ENCODE results near the gene OPRM1.
"Not testable (repeated sequence)": the region's sequence is repeated elsewhere in the genome, so short reads cannot be mapped to it uniquely, and the experiment has no call there.

The OPRM1 gene

GRCh38 chr6:154143753-154144152 lies 104.7 kb downstream of the OPRM1 start:
- DNase-seq (ENCODE audit: low spot score) = no peak

DNA sequence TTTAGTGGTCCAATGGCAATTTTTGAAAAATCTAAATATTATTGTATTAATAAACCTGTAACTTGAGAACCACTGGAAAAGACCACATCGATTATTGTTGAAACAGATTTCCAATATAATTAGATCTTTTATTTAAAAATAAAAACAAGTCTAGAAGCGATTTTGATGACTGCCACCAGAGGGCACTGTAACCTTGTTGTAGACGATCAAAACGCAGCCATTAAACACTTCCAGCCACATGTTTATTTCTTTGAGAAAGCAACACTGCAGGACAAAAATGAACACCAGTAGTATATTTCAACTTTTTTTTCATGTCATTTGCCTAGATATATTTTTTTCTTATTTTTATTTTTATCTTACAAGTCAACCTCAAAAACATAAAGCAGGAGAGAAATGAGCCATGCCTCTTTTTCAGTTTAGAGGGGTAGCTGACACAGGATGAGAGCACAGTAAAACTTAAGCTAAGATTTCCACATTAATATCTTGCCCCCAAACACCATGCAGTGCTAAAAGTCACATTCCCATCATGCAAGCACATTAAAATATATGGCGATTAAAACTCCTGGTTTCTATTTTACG lies 115.4 kb downstream of the OPRM1 start:
- DNase-seq (ENCODE audit: low spot score) = peak; percentile 48

DNA sequence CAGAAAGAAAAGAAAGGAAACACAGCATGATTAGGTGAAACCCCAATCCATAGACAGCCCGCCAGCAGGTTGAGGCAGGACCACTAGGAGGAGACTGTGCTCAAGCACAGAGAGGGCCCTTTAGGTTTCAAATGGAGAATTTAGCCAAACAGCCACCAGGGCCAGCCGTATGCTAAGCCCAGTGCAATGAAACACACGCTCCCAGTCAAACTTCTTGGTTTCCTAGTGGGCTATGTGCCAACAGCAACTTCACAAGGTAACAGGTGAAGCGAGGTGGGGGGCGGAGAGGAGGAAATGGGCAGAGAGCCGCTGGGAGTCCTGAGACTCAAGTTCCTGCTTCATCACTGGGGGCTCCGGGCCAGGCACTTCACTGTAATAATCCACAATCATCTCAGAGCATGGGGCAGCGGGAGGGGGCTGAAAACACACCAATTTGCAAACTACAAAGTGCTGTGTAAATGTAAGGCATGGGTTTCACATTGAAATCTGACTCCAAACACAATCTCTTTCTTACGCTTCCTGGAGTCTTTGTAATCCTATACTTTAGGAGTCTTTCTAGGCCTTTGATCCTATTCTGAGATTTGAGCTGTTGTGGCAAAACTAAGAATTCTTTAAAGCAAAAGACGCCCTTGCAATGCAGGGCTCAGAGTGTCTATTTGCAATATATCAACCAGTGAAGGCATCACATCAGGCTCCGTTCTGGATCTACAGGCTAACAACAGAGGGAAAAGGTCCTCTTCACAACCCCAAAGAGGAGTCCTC lies 117.3 kb downstream of the OPRM1 start:
- peak; percentile 58 for DNase-seq (ENCODE audit: low spot score)

GRCh38 chr6:154157082-154157481 lies 118.0 kb downstream of the OPRM1 start:
- no peak for DNase-seq (ENCODE audit: low spot score)

GRCh38 chr6:154157706-154158105 lies 118.7 kb downstream of the OPRM1 start:
- DNase-seq (ENCODE audit: low spot score) = no peak

- no peak for DNase-seq (ENCODE audit: low spot score)
Observed at GRCh38 chr6:154159126-154159525, 120.1 kb downstream of the OPRM1 start.

DNA sequence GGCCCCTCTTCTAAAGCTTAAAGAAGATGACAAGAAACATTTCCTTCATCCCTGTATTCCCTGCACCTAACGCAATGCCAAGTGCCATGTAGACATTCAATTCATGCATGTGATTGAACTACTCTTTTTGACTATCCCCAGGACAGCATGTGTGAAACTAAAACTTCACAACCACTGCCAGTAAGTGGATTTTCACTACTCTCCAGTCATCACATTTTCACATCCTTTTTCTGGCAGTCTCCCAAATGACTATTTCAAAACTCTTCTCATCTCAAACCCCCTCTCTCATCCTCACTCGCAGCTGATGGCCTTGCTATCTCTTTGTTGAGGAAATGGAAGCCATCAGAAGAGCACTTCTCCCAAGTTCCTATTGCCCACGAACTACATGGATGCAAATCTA lies 122.6 kb downstream of the OPRM1 start:
- no peak for DNase-seq (ENCODE audit: low spot score)

DNA sequence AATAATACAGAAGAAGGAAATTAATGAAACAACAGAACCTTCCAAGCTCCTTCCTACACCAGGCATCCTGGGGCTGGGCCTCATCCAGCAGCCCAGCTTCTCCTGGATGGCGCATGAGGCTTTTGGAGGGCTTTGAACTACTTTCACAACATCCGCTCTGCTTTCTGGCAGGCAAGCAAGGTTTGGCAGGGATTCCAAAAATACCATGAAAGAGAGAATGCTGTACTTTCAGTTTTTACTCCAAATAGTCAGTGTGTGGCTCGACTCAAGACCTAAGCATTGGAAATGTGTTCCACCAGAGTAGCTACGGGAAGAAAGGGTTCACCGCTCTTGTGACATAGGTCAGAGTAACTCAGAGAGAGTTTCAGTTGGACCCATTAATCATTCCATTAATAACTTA lies 125.4 kb downstream of the OPRM1 start:
- DNase-seq (ENCODE audit: low spot score) = no peak

DNA sequence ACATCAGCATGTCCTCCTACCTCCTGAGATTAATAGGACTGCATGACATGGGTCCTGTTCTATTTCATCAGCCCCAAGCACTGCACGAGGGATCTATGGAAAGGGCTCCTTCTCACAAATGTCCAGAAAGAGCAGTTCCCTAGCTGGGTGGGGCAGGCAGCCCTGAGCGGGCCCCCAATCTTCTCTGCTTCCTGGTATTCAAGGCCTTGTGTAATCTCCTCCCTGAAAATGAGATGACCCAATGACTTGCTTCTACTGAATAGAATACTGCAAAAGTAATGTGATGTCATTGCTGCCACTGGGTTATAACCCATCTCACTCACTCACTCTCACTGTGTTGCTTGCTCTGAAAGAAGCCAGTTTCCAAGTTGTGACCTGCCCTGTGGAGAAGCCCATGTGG lies 126.4 kb downstream of the OPRM1 start:
- no peak for DNase-seq (ENCODE audit: low spot score)

GRCh38 chr6:154166140-154166539 lies 127.1 kb downstream of the OPRM1 start:
- no peak for DNase-seq (ENCODE audit: low spot score)

DNA sequence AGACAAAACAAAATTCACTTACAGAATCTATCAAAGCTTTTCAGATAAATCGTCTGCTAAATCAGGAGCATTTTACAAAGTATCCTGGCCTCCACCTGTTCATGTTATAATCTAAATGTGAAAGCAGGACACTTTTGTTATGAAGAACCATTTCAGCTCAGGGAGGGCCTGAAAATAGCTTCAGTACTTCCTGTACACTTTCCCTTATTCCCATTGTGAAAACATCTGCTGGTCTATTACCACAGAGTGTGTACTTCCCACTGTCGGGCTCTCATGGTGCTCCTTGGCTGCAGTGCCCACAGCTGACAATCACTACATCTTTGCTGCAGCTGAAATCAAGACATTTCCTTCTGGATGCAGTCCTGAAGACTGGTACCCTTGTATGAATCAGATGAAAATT lies 128.1 kb downstream of the OPRM1 start:
- DNase-seq (ENCODE audit: low spot score) = no peak

DNA sequence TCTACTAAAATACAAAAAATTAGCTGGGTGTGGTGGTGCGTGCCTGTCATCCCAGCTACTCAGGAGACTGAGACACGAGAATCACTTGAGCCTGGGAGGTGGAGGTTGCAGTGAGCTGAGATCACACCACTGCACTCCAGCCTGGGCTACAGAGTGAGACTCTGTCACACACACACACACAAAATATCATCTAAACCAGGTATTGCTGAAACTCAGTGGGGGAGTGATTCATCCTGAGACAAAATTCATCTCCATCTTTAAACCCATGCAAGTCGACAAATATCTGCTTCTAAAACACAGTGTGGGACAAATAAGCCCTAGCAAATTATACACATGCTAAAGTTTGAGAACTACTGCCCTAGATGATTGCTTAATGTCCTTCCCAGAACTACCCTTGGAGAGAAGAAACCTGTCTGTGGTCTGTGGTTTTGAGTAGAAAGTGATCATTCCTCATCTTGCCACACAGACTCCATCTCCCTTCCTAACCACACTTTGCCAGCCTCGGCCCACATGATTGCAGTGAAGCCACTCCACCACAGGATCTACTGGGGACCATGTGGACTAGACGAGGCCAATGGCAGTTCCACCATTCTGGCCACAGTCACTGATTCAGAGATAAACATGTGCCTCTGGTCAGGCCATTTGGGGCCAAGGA lies 130.3 kb downstream of the OPRM1 start:
- DNase-seq (ENCODE audit: low spot score) = no peak

DNA sequence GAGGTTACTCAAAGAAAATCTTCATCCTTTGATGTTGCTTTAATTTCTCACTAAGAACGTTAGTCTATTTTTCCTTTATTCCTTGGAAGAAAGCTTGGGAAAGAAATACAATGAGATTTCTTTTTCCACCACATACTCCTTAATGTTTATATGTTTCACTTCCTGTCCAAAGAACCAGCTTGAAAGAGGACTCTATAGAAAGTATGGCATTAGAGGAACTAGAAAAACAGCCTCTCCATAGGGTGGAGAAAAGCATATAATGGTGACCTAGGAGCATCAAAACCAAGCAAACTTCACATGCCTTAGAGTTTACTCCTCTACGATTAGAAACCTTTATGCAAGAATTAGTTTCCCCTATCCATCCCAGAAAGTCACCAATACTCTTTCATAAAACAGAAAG lies 131.1 kb downstream of the OPRM1 start:
- no peak for DNase-seq (ENCODE audit: low spot score)

- DNase-seq (ENCODE audit: low spot score) = not testable (repeated sequence)
Observed at GRCh38 chr6:154172393-154172792, 133.4 kb downstream of the OPRM1 start.

DNA sequence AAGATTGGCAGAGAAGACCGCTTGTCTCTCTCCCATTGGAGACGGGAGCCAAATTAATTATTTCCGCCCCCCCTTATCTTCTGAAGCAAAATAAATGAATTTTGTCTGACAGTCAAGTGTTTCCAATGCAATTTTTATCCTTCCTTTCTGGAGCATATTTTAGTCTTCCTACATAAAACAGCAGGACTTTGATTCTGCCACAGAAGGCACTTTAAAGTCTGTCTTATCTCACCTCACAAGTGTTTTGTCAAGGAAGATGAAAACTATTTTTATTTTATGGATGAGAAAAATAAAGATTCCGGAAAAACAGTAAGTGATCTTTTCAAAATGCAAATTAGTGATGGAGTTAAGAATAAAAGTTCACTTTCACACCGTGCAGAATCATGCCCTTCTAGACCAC lies 140.4 kb downstream of the OPRM1 start:
- DNase-seq (ENCODE audit: low spot score) = no peak

DNA sequence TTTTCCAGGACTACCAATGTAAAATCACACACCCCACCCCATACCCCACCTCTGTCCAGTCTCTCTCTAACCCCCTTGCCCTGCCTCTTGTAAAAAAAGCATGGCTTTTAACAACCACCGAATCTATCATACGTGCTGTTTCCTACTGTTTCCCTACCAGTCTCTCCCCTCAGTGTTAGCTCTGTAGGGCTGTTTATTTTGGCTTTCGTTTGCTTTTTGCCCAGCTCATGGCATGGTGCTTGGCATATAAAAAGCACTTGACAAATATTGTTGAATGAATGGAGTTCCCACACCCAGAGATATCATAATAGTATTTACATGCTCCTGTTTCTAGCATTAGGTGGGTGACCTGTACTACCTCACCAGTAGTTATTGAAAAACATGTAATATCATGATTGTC lies 148.2 kb downstream of the OPRM1 start:
- no peak for DNase-seq (ENCODE audit: low spot score)

GRCh38 chr6:154187714-154188113 lies 148.7 kb downstream of the OPRM1 start:
- no peak for DNase-seq (ENCODE audit: low spot score)

GRCh38 chr6:154196333-154196885 lies 157.4 kb downstream of the OPRM1 start:
- DNase-seq (ENCODE audit: low spot score) = no peak

- no peak for DNase-seq (ENCODE audit: low spot score)
Observed at GRCh38 chr6:154197196-154197860, 158.3 kb downstream of the OPRM1 start.

GRCh38 chr6:154201688-154202087 lies 162.6 kb downstream of the OPRM1 start:
- DNase-seq (ENCODE audit: low spot score) = not testable (repeated sequence)

DNA sequence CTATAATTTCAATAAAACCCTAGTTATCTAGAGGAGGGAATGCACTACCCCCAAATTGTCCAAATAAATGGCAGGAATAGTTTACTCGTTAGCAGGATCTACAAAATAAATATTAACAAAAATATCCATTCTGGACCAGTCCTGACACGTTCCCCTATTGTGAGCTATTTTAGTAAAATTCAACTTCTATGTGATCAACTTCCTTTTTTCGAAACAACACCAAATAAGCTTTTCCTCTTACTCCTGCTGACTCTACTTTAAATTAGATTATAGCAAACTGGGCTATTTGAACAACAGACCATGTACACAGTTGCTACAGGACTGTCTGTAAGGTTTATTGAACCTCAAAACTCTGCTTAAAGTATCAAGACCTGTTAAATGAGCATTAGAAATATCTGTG lies 163.3 kb downstream of the OPRM1 start:
- no peak for DNase-seq (ENCODE audit: low spot score)

GRCh38 chr6:154202958-154203357 lies 163.9 kb downstream of the OPRM1 start:
- no peak for DNase-seq (ENCODE audit: low spot score)

DNA sequence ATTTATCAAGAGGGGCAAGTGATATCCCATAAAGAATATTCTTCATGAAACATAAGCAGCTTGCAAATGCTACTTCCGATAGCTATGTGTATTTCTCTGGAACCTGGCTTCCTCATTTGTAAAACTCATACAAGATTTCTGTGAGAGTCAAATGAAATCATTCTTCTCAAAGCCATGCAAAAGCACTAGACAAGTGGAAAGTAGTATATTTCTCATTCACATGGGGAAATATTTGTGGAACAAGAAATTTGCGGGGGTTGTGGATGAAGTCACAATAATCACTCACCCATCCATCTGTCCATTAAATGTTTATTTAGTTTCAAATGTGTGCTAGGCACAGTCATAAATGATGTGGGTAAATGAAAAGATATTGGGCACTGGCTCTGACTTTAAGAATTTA lies 167.1 kb downstream of the OPRM1 start:
- DNase-seq (ENCODE audit: low spot score) = no peak
